GM19395 (cell line): Measurements from ENCODE around the gene IFNGR2.
"Not testable (repeated sequence)": the region's sequence is repeated elsewhere in the genome, so short reads cannot be mapped to it uniquely, and the experiment has no call there.

Experiments used
- ATAC-seq: cut with Tn5 transposase; IDR thresholded peaks from one replicate; pipeline ENCODE4 v1.9.1; 2021; ENCODE audit warnings: mild to moderate bottlenecking, moderate library complexity; ENCODE audit not compliant: unreplicated experiment

The IFNGR2 gene

GRCh38 chr21:33401630-33401992 lies 1.6 kb upstream of the IFNGR2 start:
- no peak for ATAC-seq

GRCh38 chr21:33402001-33402979 lies 923 bp upstream of the IFNGR2 start:
- ATAC-seq: no peak

- ATAC-seq: no peak
These were observed 773 bp downstream of the IFNGR2 start for GRCh38 chr21:33403786-33404585.

- no peak for ATAC-seq
These were observed 3.3 kb downstream of the IFNGR2 start for GRCh38 chr21:33406493-33406892.

GRCh38 chr21:33411949-33412430 lies 8.8 kb downstream of the IFNGR2 start:
- ATAC-seq: no peak

DNA sequence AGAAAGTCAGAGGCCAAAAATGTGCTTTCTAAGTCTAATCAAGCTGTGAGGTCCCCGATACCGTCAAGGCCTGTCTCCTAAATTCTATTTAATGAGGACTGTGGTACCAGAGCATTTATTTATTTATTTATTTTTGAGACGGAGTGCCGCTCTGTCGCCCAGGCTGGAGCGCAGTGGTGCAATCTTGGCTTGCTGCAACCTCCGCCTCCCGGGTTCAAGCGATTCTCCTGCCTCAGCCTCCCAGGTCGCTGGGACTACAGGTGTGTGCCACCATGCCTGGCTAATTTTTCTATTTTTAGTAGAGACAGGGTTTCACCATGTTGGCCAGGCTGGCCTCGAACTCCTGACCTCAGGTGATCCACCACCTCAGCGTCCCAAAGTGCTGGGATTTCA lies 9.2 kb downstream of the IFNGR2 start:
- not testable (repeated sequence) for ATAC-seq

- ATAC-seq: peak; percentile 63
These were observed 9.8 kb downstream of the IFNGR2 start for GRCh38 chr21:33412832-33413519.

DNA sequence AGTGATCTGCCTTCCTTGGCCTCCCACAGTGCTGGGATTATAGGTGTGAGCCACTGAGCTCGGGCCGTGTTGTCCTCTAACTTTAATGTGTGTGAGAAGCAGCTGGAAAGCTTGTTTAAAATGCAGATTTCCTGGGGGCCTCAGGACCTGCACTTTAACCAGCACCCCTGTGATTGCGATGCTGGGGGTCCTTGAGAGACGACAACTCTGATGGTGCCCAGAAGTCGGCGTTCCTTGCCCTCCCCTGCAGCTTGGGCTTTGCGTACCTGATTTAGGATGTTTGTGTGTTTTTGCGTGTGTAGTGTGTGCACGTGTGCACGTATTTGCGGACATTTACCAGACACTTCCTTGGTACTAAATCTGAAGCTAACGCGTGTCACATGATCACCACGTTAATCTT lies 10.9 kb downstream of the IFNGR2 start:
- no peak for ATAC-seq

DNA sequence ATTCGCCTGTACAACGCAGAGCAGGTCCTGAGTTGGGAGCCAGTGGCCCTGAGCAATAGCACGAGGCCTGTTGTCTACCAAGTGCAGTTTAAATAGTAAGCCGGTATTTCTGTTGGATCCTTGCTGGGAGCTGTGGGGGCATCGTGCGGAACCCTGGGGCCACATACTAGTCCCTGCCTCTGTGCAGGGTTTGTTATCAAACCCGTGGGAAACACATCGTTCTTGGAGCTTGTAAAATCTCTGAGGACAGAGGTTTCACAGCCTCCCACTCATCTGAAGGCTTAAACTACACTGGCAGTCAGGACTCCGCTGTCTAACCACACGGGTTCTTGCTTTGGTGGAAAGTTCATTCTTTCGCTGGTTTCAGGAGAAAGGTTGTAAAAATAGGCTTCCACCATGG lies 11.7 kb downstream of the IFNGR2 start:
- no peak for ATAC-seq

DNA sequence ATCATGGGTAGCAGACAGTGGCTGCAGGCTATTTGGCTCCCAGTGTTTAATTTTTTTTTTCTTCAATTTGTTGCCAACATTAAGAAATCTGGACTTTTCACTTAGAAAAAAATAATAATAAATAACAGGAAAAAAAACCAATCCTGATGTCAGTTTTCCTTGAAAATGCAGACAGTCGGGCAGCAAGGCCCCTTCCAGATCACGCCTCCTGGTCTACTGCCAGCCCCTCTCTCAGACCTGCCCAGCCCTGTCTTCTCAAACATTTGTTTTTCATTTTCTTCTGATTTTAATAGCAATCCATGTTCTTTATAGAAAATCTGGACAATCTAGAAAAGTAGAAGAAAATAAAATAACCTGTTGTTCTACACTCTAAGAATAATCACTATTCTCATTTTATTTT lies 15.5 kb downstream of the IFNGR2 start:
- no peak for ATAC-seq

DNA sequence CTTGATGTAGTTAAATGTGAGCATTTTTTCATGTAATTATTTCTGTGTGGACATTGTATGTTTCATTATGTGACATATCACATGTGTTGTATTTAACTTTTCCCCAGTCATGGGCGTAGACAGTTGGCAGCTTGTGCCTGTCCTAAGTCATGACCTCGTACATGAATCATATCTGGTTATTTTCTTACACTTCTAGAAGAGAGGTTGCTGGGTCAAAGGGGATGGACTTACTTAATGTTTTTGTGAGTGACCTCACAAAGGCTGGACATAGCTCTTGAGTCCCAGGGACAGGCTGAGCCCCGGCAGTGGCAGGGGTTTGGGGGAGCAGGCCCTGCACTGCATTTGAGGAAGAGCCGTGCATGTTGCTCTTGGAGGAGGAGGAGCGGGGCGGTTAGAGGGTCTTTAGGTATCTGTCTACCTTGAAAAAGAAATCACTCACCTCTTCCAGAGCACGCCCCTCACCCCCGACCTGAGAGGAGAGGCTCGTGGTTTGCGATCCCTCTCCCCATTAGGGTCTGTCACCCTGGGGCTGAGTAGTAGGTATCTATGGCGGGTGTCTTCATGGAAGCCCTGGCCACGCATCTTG lies 16.4 kb downstream of the IFNGR2 start:
- ATAC-seq: no peak

- ATAC-seq: no peak
These were observed 18.6 kb downstream of the IFNGR2 start for GRCh38 chr21:33421713-33422393.

DNA sequence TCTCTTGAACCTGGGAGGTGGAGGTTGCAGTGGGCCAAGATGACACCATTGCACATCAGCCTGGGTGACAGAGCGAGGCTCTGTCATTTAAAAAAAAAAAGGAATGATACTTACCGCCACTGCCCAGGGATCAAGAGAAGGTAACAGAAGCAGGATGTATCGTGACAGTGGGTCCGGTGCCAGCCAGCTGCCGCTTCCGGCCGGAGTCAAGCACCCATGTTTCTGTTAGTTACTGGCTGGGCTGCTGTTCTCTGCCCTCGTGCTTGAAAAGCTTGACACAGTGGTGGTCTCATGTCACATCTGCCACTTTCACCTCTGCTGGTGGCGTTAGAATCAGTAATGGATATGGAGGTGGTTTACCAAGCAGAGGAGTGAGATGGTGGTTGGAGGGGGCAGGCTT lies 21.0 kb downstream of the IFNGR2 start:
- ATAC-seq: no peak

DNA sequence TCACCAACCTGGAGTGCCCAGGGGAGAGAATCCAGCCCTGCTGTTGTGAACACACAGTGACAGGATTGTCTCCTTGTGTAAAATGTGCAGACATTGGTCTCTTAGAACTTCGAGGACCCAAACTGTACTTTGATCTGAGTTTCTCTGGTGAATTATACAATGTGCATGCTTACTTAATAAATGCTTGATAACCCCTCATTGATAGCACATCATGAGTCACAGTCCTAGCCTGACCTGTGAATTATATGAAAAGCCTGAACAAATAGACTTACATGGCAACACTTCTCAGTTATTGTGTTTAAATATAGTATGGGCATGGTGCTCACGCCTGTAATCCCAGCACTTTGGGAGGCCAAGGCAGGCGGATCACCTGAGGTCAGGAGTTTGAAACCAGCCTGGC lies 22.6 kb downstream of the IFNGR2 start:
- ATAC-seq: no peak

GRCh38 chr21:33427051-33427450 lies 23.8 kb downstream of the IFNGR2 start:
- no peak for ATAC-seq

DNA sequence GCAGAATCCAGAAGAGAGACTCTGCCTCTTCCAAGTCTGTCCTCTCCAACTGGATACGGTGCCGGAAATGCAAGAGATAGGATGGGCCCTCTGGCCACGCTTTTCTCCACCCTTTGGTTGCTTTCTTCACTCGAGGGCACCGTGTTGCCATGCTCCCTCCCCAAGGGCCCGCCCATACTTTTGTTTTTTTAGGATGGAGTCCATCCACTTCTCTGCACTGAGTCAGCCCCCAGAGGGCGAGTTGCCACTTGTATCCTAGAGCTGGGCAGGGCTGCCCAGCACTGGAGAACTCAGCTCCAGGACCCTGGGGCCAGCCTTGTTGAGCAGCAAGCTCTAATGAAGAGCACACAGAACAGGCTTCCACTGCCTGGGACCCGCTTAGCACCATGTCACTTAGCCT lies 25.5 kb downstream of the IFNGR2 start:
- no peak for ATAC-seq

GRCh38 chr21:33430858-33431257 lies 27.6 kb downstream of the IFNGR2 start:
- ATAC-seq: no peak

GRCh38 chr21:33432496-33432895 lies 29.3 kb downstream of the IFNGR2 start:
- no peak for ATAC-seq

- ATAC-seq: no peak
These were observed 29.8 kb downstream of the IFNGR2 start for GRCh38 chr21:33433001-33433400.

DNA sequence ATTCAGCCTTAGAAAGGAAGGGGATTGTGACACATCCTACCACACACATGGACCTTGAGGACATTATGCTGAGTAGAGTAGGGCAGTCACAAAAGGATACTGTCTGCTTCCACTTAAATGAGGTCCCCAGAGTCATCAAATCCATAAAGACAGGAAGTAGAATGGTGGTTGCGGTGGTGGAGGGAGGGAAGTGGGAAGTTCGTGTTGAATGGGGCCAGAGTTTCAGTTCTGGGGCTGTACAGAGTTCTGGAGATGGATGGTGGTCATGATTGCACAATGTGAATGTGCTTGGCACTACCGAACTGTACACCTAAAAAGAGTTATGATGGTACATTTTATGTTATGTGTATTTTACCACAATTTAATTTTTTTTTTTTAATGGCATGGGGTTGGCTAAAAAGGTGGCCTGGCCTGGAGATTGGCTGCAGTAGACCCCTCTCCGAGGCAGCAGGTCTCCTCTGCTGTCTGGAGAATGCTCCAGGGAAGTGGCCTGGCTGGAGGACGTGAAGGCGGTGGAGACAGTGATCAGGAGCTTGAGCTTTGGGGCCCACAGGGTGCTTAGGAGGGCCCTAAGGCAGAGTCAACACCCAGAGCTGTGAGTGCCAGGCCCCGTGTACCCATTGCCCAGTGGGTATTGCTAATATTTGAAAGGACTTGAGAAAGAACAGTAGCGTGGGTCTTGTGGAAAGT lies 30.4 kb downstream of the IFNGR2 start:
- no peak for ATAC-seq
